GM19468 (cell line): Measurements from ENCODE around the gene GDAP1L1.
"Not testable (repeated sequence)": the region's sequence is repeated elsewhere in the genome, so short reads cannot be mapped to it uniquely, and the experiment has no call there.

Source experiments
- ATAC-seq: cut with Tn5 transposase; IDR thresholded peaks from one replicate; pipeline ENCODE4 v1.9.1; 2021; ENCODE audit warnings: mild to moderate bottlenecking, moderate library complexity, moderate number of reproducible peaks; ENCODE audit not compliant: unreplicated experiment; ENCODE audit errors: extremely low read depth

The GDAP1L1 gene

GRCh38 chr20:44297721-44298120 is 50.6 kb downstream of the GDAP1L1 start:
- no peak for ATAC-seq

DNA sequence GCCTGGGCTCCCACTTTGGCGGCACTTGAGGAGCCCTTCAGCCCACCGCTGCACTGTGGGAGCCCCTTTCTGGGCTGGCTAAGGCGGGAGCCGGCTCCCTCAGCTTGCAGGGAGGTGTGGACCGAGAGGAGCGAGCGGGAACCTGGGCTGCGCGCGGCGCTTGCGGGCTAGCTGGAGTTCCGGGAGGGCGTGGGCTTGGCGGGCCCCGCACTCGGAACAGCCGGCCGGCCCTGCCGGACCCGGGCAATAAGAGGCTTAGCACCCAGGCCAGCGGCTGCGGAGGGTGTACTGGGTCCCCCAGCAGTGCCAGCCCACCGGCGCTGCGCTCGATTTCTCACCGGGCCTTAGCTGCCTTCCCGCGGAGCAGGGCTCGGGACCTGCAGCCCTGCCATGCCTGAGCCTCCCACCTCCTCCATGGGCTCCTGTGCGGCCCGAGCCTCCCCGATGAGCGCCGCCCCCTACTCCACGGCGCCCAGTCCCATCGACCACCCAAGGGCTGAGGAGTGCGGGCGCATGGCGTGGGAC is 52.0 kb downstream of the GDAP1L1 start:
- not testable (repeated sequence) for ATAC-seq

DNA sequence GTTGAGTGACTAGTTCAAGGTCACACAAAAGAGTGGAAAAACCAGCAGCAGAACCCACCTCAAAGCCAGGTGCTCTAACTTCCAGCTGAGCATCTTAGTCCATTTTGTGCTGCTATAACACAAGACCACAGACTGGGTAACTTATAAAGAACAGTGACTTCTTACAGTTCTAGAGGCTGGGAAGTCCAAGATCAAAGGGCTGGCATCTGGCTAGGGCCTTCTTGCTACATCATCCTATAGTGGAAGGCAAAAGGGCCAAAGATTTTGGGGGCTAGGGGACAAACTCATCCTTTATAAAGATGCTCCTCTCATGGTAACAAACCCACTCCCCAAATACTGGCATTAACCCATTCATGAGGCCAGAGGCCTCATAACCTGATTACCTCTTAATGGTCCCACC is 54.2 kb downstream of the GDAP1L1 start:
- no peak for ATAC-seq

DNA sequence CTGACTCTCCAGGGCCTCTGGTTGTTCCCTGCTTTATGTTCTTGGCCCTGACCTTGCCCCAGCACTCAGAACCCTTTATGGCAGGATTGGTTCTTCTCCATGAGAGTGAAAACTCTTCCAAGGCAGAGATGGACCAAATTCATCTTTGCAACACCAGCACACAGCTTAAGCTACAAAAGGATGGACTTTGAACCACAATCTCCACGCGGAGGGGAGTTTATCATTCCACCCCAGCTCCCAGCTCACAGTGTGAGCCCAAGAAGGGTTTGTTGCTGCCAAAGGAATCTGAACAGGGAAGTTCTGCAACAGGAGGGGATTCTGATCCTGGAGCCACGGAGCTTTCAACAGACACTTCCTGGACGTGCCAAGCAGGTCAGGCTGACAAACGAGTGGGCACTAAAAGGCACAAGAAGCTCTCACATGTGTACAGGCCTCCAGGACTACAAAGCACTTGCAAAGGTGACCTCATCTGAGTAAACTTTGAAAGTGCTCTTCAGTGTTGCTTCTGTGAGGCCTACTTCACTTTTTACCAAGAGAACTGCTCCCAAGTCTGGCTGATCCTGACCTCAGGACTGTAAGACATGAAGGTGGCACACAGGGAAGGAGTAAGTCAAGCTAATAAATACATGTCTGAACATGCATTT is 55.0 kb downstream of the GDAP1L1 start:
- no peak for ATAC-seq

DNA sequence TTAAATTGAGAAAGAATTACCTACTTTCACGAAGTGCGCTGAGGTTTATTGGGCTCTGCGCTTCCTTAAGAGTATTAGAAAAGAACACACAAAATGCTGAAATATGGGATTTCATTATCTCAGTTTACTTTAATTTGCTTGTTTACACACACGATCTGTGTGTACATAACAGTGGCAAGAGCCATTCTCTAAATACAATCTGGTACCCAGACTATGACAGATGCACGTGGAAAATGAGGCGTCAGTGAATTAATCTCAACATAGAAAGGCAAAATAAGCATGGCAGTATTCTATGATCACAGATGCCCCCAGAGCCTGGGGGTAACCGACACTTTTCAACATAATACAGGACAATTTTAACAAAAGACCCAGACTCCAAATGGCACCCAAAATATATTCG is 55.6 kb downstream of the GDAP1L1 start:
- no peak for ATAC-seq

DNA sequence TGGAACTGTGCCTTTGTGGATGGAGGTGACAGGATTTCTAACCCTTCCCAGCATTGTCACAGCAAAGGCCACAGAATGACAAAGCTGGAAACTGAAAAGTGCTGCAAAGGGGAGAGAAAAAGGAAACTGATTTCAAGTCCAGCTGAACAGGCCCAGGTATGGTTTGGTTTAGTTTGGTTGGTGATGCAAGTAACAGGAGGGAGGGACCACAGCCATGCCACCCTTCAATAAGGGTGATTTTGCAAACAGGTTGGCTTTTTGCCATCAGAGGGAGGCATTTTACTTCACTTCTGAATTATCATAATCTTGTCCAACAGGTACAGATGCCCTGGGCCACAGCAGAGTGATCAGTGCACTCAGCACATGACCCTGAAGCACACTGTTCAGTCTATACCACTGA is 57.3 kb downstream of the GDAP1L1 start:
- ATAC-seq: no peak

DNA sequence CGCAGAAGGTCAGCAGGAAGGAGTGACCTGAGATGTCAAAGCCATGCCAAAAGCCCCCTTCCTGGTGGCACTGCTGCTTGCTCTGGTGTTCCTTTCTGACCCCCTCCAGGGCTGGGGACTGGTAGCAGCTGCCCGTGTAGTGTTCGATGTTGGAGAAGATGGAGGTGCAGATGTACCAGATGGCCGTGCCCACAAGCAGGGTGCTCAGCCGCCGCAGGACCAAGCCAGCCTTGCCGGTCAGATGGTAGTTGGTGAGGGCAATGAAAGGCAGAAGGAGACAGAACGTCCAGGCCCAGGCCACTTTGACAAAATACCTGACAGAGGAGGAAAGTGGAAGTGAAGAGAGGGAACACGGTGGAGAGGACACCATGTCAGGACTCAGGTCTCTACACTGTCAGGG is 59.8 kb downstream of the GDAP1L1 start:
- ATAC-seq: no peak

DNA sequence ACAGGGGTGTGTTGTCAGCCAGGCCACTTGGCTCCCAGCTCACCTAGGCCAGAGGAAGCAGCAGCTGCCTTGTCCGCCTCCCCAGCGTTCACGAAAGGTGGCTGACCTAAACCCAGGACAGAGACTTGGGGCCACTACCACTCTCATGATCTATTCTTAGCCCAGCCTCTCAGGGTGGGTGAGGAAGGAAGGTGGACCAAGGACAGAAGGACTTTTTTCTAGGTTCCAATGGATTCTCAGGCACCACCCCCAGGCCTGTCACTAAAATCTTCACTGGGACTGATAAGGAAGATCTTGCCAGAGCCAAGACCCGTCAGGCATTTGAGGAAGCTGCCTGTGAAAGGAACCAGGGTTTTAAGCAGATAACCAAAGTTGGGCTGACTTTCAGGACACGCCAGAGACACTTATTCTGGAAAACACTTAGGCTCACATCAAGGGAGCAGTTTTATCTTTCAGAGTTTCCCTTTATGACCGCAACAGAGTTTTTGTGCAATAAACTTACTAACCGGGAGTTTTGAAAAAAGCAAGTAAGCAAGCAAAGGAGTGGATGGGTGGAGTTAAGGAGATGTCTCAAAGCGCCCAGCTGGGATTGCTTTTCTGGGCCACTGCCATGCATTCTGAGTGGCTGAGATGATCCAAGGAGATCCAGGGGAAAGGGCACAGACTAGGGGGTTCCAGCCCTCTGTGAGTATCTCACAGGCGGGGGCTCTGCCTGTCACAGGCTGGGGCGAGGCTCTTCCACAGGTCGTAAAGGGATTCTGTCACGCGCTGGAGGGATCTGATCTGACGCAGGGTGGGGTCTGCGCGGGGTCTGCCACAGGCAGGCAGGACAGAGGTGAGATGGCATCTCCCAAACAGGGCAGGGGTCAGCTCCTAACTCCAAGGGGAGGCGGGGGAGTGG is 62.9 kb downstream of the GDAP1L1 start:
- ATAC-seq: no peak

- ATAC-seq: peak; percentile 60
Observed at GRCh38 chr20:44310664-44311639, 63.8 kb downstream of the GDAP1L1 start, which contains the start of gene FITM2. Gene FITM2, minus strand, starts transcription at chr20:44311202. Its CDS starts 54 bp downstream, at chr20:44311148.

DNA sequence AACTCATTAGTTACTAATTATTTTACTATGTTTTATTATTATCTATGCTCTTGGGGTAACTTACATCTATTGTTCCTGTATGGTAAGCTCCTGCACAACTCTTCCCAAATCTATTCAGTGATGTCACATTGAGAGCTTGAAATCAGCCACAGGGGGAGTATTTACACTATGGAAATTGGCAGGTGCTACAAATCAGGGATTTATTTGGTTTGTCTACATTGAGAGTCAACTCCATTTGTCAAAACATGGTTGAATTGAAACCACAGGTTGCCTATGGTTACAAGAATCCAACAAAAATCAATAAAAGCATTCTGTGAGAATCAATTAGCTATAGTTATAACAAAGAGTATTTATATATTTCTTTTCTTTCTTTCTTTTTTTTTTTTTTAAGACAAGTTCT is 67.8 kb downstream of the GDAP1L1 start:
- no peak for ATAC-seq

DNA sequence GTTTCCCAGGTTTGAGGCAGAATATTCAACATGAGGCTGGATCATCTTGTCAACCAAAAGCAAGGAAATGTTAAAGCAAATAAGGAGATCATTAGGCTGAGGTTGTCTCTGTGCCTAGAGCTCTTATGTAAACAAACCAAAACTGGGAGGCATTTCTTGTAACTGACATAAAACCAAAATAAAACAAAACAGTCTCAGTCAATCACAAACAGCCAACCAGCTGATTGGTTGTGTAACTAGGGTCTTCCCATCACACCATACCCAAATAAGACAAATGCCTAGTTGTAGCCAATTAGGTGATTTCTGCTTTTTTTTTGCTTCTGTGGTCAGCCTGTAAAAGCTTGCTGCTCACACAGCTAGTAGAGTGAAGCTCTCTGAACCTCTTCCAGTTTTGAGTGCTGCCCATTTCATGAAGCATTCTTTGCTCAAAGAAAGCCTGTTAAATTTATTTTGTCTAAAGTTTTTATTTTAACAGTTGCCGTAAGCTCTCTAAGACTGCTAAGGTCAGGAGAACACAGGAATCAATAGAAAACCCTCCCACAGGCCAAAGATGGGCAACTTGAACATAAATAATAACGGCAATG is 72.8 kb downstream of the GDAP1L1 start:
- ATAC-seq: no peak

DNA sequence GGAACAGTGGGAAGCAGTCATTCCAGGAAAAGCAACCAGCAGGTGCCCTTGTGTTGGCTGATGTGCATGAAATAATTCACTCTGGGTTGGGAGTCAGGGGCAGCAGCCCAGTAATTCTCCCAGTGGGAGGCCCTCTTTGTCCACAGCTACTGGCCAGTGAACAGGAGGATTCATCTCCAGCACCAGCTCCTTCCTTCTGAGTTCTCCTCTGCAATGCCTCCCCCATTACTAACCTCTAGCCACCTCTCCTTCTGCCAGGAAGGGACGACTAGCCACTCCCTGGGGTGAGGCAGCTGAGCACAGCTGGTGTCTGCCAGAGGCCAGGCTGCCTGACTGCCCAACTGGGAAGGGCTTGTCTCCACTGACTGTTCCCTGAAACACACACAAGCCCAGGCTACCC is 77.2 kb downstream of the GDAP1L1 start:
- ATAC-seq: no peak

DNA sequence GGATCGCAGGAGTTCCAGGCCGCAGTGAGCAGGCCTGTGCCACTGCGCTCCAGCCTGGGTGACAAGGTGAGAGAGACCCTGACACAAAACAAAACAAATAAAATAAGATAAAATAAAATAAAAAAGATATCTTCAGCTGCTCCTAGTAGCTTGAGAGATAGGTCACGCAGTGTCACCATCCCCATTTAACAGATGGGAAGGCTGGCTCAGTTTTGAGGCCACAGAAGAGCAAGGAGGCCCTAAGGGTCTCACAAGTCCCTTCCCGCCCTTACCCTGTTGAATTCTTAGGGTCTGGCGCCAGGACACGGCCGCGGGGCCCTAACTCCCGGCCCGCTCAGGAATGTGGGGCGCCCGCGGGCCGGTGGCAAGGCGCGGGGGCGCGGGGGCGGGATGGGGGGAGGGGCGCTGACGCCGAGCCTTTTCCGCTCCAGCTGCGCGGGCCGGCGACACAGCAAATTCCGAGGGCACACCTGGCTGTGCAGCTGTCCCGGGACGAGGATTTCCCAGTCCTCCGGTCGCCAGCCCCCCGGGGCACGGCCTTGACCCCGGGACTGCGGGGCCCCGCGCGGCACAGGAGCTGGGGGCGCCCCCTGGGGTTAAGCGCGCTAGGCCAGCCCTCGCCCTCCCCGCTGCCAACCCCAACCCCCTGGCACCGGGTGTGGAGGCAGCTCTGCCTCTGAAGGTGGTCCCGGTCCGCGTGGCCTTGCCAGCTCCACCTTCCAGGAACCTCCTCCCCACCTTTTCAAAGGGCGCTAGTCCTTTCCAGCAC is 79.5 kb downstream of the GDAP1L1 start:
- no peak for ATAC-seq

DNA sequence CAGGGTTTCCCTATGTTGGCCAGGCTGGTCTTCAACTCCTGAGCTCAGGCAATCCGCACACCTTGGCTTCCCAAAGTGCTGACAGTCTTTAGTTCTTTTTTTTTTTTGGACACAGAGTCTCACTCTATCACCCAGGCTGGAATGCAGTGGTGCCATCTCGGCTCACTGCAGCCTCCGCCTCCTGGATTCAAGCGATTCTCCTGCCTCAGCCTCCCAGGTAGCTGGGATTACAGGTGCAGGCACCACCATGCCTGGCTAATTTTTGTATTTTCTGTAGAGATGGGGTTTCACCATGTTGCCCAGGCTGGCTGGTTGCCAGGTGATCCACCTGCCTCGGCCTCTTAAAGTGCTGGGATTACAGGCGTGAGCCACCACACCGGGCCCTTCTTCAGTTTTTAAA is 80.6 kb downstream of the GDAP1L1 start:
- ATAC-seq: not testable (repeated sequence)

DNA sequence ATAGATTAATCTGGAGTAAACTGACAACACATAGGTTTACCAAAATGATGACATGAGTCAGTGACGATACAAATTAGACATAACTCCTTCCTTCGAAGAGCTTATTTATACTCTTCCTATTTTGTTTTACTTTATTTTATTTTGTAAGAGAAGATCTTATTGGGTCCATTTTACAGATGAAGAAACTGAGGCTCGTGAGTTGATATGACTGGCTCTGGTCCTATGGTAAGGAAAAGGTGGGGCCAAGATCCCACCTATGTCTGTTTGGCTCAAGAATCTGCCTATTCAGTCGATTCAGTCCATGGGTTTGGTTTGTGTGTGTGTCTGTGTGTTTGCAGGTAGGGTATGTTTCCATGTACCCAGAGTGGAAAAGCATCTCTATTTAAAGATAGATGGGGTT is 81.3 kb downstream of the GDAP1L1 start:
- no peak for ATAC-seq
